Peyer's patch (tissue), 4 donors: ENCODE measurements around the gene ITIH1.

Experiments used
- CTCF ChIP-seq, 6 experiments: fragments of 450-650 bp in 4 of 6; fragments of 200-600 bp in 2 of 6; sonication (generic) in 1 of 6; IDR thresholded peaks; one replicate each; pipeline ENCODE4 v1.5.1; 2017 to 2019; ENCODE audit warnings: antibody characterized with exemption in 6 of 6, mild to moderate bottlenecking in 3 of 6, moderate library complexity in 1 of 6
- POLR2A ChIP-seq, 2 donors: fragments of 450-650 bp; IDR thresholded peaks; one replicate each; pipeline ENCODE4 v1.5.1; 2017; ENCODE audit warnings: antibody characterized with exemption in 2 of 2, mild to moderate bottlenecking in 2 of 2, moderate library complexity in 2 of 2

- TF ChIP-seq POLR2A (IDR thresholded peaks at IDR 0.05) (no peak), CTCF (IDR thresholded peaks at IDR 0.05) (no peak)
Measured at GRCh38 chr3:52777959-52778805, 783 bp downstream of the ITIH1 start.
